Measurements from ENCODE around the gene LGI4.
"Not testable (repeated sequence)": the region's sequence is repeated elsewhere in the genome, so short reads cannot be mapped to it uniquely, and the experiment has no call there.

The LGI4 gene

DNA sequence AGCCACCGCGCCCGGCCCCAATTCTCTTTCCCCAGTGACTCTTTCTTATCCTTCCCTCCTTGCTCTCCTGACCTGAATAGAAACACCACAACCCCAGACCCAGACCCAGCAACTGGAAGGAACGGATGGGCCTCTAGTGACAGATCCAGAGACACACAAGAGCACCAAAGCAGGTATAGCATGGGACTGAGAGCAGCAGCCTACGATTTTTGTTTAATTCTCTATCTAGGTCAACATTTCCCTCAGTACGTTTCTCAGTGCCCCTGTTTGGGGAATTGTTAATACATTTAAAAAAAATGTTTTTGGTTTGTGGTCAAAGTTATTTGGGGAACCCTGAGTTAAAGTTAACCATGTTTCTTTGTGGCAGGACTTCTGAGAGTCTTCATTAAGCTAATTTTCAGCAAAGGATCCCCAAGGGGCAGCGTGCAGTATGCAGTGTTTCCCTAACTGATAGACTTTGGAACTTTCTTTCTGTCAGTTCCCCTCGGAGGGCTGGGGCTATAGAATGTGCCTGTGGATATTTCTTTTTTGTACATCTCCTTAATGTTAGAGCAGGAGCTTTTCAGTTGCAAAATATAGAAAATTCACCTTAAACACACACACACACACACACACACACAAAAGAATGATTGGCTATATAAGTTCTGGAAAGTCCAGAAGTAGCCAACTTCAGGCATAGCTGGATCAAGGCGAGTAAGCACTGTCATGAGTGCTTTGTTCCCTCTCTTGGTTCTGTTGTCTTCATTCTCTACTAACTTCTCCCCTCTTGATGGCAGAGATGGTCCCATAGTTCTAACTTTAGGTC lies 26.0 kb upstream of the LGI4 start:
- DNase-seq (ENCODE audit: low spot score), result no peak

DNA sequence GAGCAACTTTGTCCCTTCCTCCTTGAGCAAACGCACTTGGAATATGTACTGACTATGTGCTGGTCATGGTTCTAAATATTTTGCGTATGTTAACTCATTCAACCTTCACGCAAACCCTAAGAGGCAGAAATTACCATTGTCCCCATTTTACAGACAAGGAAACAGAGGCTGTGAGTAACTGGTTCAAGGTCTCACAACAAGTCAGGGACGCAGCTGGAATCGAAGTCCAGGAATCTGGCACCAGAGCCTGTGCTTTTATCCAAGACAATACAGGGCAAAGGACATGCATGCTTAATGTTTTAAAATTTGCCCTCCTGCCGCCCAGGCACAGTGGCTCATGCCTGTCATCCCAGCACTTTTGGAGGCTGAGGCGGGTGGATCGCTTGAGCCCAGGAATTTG lies 24.7 kb upstream of the LGI4 start:
- no peak for DNase-seq (ENCODE audit: low spot score)

DNA sequence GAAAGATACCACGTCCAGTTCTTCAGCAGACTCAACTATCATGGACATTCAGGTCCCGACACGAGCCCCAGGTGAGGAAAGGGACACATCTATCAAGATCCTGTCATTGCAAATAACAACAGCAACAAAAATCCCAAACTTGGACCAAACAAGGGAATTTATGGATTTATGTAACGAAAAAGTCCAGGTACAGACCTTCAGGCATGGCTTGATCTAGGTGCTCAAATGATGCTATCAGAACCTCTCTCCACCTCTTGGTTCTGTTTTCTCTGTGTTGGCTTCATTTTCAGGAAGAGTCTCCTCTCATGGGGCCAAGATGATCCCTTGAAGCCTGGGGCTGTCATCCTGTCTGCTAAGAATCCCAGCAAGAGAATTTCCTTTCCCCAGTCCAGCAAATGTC lies 22.6 kb upstream of the LGI4 start:
- DNase-seq (ENCODE audit: low spot score), result no peak

DNA sequence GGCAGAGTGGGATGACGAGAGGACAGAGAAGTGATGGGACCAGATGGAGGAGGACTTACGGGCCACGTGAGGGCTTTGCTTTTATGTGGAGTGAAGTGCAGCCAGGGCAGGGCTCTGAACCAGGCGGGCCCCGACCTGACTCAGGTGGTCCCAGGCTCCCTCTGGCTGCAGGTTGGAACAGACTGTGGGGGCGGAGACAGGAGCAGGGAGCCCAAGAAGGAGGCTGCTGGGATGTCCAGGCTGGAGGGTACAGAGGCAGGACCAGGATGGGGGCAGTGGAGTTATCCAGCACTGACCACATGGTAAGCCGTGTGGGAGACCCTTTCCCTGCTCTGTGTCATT lies 21.8 kb upstream of the LGI4 start:
- no peak for DNase-seq (ENCODE audit: low spot score)

DNA sequence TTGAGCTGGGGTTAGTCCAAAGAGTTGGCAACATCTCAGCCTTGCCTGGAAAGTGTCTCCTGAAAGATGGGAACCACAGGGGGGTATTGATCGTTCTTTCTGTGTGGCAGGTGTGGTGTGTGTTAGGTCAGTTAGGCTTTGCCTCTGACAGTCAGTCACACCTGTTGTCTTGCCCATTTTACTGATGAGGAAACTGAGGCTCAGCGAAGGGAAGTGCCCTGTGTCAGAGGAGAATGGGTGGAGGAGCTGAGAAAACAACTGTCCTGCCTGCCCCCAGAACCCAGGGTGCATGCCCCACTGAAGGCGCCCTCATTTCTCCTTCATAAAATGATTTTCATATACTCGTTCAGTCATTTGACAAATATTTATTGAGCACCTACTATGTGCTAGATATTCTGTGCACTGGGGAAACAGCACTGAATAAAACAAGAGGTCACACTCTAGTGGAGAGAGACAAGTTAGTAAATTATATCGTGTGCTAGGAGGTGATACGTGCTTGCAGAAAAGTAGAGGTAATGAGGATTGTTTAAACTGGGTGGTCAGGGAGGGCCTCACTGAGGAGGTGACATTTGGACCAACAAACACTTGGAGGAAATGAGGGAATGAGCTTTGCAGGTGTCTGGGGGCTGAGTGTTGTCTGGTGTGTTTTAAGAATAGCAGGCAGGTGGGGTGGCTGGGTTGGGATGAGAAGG lies 21.3 kb upstream of the LGI4 start:
- DNase-seq (ENCODE audit: low spot score), result no peak

DNA sequence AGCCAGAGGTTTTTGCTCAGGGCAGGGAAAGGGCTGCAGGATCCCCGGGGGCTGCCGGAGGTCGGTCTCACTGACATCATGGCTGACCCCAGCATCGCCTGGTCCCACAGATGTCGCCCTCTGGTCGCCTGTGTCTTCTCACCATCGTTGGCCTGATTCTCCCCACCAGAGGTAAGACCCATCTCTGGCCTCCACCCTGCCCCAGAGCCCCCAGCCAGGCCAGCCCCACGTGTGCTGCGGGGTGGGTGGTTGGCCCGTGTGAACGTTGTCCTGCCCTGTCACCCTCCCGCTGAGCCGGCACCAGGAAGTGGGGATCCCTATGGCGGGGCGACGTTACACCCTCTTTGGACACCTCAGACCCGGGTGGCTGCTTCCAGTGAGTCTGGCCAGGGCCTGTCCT lies 20.6 kb upstream of the LGI4 start:
- no peak for DNase-seq (ENCODE audit: low spot score)

DNA sequence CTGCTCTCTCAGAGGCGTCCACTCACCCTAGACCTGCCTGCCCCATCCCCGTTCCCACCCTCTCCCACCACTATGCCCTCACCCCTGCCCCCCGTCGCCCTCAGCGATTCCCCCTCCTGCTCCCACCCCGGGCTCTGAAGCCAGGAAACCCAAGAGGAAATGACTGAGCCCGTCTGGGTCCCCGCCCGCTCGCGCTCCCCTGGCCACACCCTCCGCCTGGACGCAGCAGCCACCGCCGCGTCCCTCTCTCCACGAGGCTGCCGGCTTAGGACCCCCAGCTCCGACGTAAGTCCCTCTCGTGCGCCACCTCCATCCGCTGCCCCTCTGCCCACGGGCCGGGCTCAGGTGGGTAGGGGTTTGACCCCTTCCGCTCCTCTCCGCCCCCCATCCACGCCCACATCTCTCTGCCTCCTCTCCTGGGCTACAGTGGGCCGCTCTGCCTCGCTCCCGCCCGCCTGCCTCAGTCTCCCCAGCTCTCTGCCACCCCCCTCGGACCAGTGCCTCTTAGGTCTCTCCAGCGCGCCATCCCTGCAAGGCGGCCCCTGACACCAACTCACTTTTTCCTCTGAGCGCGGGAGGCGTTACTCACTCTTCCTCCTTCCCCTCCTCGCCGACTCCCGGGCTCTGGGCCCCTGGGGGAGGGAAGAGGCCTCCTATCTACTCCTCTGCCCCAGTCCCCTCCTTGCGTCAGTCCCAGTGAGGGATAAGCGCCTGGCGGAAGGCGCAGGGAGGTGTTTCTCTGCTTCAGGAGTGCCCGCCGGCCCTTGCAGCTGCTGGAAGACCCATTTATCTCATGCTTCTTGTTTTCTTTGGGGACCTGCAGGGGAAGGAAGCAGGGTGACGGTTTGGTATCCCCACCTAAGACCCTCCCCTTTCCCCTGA lies 19.9 kb upstream of the LGI4 start, which contains the start of gene FXYD5:
Gene FXYD5, plus strand, starts transcription at position 211 of the 882 bp plus-strand sequence. CDS start 816 bp downstream, outside the sequence.
- DNase-seq (ENCODE audit: low spot score), result no peak

DNA sequence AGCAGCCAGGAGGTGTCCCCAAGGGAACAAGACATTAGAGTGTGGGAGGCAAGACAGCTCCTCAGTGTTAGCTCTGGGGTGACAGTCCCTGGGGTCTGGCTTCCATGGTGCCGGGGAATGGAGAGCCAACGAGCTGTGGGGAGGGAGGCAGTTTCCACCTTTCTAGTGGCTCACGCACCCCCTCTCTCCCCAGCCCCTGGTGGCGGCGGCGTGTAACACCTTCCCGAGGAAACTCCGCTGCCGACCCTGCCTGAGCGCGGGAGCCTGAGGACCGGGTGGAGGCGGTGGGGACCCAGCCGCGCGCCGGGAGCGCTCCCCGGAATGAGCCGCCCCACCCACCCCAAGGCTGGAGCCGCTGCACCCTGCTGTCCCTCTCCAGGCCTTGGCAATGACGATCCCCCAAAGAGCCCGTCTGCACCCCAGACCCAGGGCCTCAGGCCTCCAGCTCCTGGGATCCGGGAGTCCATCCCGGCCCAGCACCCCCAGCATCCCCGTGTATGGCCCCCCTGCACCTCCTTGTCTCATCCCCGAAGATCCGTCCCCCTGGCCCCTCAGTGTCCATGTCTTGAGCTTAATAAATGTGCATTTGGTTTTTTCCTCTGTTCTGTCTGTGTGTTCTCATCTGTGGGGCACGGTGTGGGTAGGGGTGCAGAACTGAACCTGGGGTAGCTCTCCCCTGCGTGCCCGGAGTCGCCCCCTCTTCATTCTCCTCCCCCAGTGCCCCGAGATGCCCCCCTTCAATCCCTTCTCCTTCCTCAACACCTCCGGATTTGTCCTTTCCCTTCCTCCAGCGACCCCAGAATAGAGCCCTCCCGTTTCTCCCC lies 19.1 kb upstream of the LGI4 start:
- DNase-seq (ENCODE audit: low spot score), result no peak

DNA sequence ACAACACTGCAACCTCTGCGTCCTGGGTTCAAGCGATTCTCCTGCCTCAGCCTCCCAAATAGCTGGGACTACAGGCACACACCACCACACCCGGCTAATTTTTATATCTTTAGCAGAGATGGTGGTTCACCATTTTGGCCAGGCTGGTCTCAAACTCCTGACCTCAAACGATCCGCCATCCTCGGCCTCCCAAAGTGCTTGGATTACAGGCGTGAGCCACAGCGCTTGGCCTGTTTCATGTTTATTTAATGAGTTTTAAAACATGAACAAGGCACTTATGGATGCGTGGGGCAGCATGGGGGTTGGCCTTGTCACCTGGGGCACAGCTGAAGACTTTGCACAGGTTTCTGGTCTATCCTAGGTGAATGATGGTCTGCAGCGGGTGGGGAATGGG lies 18.3 kb upstream of the LGI4 start:
- not testable (repeated sequence) for DNase-seq (ENCODE audit: low spot score)

DNA sequence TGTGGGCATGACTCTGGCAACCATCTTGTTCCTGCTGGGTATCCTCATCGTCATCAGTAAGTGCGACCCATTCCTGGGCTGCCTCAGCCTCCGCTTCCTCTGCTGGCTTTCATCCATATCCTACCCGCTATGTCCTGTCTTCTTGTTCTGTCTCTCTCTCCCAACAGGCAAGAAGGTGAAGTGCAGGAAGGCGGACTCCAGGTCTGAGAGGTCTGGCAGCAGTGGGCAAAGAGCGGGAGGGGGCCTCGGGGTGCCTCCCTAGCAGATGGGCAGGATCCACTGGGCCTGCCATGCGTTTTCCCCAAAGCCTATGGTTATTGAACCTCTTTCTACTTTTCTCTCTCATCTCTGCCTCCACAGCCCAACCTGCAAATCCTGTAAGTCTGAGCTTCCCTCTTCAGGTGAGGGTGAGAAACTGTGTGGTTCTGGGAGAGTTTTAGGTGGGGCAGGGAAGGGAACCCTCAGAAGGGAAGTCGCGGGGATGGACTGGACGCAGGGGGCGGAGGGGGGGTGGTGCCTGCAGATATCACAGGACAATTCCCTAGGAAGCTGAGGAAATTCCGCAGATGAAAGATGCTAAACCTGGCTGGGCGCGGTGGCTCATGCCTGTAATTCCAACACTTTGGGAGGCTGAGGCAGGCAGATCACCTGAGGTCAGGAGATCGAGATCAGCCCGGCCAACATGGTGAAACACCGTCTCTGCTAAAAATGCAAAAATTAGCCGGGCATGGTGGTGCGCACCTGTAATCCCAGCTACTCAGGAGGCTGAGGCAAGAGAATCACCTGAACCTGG lies 16.6 kb upstream of the LGI4 start:
- no peak for DNase-seq (ENCODE audit: low spot score)

DNA sequence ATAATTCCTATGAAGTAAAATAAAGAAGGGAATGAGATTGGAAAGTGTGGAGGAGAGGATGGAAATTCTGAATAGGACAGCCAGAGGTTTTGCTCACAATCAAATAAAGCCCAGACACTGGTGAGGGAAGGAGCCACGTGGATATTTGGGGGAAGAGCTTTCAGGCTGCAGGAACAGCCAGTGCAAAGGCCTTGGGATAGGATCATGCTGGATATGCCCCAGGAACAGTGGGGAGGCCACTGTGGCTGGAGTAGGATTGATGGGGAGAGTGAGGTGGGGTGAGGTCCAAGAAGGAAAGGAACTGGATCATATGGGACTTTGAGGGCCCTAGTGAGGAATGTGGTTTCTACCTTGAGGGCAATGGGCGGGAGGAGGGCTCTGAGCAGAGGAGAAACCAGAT lies 15.6 kb upstream of the LGI4 start:
- no peak for DNase-seq (ENCODE audit: low spot score)

DNA sequence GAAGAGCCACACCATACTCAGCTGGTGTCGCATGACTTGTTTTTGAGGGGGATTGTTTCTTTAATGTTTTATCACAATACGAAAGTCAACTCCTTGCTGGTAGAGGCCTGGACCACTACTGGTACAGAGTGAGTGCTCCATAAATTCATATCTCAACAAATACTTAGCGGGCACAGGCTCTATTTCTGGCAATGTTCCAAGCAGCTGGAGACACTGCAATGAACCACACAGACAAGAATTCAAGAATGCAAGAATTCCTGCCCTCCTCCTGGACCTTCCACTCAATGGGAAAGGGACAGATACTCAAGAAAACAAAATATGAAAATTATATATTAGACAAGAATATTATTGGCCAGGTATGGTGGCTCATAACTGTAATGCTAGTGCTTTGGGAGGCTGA lies 14.6 kb upstream of the LGI4 start:
- DNase-seq (ENCODE audit: low spot score), result no peak

DNA sequence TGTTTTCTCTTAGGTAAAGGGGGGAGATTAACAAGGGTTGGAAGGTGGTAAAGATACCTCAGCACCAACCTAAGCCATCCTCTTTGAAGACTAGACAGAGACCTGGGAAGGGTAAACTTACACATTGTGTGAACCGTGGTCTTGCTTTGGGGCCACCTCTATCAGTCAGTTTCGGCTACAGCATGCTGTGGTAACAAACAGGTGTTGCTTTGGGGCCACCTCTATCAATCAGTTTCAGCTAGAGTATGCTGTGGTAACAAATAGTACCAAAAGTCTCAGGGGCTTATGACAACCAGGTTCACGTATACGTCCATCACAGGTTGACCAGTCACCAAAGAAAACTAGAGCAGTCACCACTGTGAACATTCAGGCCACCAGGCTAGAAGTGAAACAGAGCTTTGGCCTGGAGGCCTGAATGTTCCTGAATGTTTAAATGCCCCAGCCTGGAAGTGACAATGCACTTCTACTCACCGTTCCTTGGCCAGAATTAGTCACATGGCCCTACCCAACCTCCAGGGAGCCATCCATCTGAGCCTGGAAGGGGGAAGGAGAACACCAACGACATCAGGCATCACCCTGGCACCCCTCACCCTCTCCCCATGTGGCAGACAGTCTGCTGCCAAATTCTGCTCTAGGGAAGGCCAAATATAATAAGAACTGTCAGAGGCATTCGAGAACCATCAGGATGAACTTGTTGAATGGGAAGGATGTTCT lies 12.0 kb upstream of the LGI4 start:
- DNase-seq (ENCODE audit: low spot score), result no peak

DNA sequence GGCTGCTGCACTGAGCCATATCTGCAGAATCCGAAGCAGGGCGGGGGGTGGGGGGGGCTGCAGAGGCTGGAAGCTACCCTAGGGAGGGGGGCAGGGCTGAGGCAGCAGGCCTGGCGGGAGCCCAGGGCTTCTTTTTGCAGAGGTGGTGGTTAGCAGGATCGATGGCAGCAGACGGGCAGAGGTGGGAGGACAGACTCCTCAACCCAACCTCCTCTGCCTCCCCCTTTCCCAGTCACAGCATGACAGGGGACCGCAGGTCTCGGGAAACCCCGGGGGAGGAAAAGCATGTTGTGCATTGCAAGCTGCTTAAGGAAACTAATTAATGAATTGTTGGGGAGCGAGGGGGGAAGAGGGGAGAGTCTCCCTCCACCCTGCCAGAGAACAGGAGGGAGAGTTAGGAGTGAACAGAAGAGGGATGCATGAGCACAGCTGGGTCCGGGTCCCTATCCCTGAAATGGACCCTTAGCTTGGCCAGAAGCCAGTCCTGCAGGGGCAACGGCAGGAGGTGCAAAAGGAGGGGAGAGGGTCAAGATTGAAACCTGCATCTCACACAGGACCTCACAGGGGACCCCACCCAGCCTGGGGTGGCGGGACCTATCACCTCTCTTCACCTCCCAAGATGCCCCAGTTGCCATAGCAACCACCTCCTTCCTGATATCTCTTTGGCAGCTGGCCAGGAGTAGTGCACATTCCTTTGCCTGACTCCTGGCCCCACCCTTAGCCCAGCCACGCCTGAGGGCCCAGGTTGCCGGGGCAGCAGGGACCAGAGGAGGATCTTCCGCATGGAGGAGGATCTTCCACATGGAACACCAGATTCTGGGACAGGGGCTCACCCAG lies 10.0 kb upstream of the LGI4 start:
- DNase-seq (ENCODE audit: low spot score), result no peak

DNA sequence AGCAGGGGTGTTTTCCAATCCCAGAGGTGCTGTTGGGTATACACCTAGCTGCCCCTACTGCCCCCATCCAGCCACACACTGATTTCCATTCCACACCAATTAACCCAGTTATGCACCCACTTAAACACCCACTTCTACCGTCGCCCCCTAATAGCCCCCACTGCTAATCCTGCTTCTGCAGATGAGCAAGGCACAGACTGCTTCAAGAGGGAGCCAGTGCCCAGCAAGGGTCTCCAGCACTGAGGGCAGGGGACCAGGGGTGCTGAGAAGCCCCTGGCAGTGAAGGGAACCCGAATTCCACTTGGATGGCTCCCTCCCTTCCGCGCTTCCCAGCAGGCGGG lies 9.4 kb upstream of the LGI4 start:
- no peak for DNase-seq (ENCODE audit: low spot score)

DNA sequence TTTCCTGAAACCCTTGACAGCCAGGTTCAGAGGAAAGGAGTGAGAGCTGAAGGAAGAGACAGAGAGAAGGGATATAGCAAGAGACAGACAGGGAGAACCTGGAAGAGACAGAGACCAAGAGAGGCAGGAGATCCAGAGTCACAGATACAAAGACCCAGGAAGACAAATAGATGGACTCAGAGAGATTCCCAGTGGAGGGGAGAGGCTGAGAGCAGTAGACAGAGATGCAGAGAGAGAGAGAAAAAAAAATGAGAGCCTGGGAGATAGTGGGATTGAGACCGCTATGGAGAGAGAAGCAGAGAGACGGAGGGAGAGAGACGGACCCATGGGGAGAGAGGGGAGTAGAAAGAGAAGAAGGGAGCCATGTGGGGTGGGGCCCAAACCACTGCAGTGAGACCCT lies 9.0 kb upstream of the LGI4 start:
- DNase-seq (ENCODE audit: low spot score), result no peak

DNA sequence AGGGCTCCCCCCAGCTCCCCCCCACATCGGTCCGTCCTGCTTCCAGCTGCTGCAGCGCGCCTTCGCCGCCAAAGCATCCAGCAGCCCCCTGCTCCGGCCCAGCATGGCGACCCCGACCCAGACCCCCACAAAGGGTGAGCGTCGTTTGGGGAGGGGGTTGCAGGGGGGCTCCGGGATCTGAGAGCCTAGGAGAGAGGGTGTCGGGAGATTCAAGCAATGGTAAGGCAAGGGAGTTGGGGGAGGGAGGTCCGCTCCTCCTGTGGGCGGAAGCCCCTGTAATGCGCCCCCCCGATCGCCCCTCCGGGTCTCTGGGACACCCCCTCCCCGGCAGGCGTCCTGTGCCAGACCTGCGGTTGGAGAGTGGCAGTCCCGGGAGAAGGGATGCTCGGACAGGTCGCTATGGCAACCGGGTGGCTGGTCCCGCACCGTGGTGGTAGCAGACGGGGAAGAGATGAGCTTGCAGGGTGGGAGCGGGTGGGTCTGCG lies 8.4 kb upstream of the LGI4 start, which contains the start of gene FXYD7:
Gene FXYD7, plus strand, starts transcription at position 25 of the 485 bp plus-strand sequence. Its CDS starts 79 bp downstream, at position 104.
- DNase-seq (ENCODE audit: low spot score), result no peak

DNA sequence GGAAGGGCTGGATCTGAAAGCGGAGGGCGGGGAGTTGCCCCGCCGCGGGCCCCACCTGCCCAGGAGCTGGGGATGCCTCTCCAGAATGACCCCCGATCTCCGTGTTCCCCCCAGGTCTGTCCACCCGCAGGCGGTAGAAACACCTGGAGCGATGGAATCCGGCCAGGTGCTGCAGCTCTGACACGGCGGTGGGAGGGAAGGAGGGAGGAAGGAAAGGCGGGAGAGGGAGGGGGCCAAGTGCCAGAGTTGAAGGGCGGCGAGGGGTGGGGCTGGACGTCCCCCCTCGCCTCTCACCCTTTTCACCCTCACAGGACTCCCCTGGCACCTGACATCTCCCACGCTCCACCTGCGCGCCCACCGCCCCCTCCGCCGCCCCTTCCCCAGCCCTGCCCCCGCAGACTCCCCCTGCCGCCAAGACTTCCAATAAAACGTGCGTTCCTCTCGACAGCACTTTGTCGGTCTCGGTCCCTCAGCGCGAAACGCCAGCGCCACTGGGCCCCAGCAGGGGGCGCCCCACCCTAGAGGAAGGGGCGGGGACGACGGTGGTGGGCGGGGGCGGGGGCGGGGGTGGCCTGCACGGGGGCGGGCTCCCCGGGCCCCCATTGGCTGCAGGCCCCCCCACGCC lies 7.9 kb upstream of the LGI4 start:
- DNase-seq (ENCODE audit: low spot score), result no peak

All from globus pallidus (tissue), 1 donor.